Glutamatergic neuron (in vitro differentiated cells): ENCODE results near the gene TXNIP. TPM values are rescaled to one million over a fixed set of nuclear protein-coding genes. Genes with fewer than 3 reads are reported as not detected.

Experiments
- DNase-seq: peaks from one replicate; pipeline ENCODE4 v3.0.0; 2022
- H3K27ac Mint-ChIP-seq: one replicate; pipeline ENCODE4 v1.8.0; 2020; ENCODE audit warnings: mild to moderate bottlenecking, mixed read lengths, inconsistent platforms; ENCODE audit not compliant: unreplicated experiment
- H3K27me3 Mint-ChIP-seq: one replicate; pipeline ENCODE4 v1.8.0; 2020; ENCODE audit warnings: mild to moderate bottlenecking, moderate library complexity, mixed read lengths, inconsistent platforms; ENCODE audit not compliant: unreplicated experiment
- H3K36me3 Mint-ChIP-seq: one replicate; pipeline ENCODE4 v1.8.0; 2020; ENCODE audit warnings: mild to moderate bottlenecking, mixed read lengths, inconsistent platforms; ENCODE audit not compliant: unreplicated experiment
- H3K4me1 Mint-ChIP-seq: one replicate; pipeline ENCODE4 v1.8.0; 2020; ENCODE audit warnings: mild to moderate bottlenecking, low read depth, mixed read lengths, inconsistent platforms; ENCODE audit not compliant: unreplicated experiment
- H3K4me3 Mint-ChIP-seq: one replicate; pipeline ENCODE4 v1.8.0; 2020; ENCODE audit warnings: mild to moderate bottlenecking, mixed read lengths, inconsistent platforms; ENCODE audit not compliant: unreplicated experiment
- H3K9me3 Mint-ChIP-seq: one replicate; pipeline ENCODE4 v1.8.0; 2020; ENCODE audit warnings: mild to moderate bottlenecking, moderate library complexity, mixed read lengths, inconsistent platforms; ENCODE audit not compliant: unreplicated experiment
- total RNA-seq: library from RNA; stranded (reverse); fragmentation: NEBNext Ultra II Directional; extraction: Animal tissue kit (Norgen Biotek cat#: 25700); gene quantifications from one replicate; pipeline ENCODE4 v1.2.1, GENCODE V29; 2021; ENCODE audit not compliant: unreplicated experiment
- TF ChIP-seq, protein P1 (sequence below): fragments of 200-600 bp; sonication (generic); IDR thresholded peaks from one replicate; pipeline ENCODE4 v1.5.0; 2021; ENCODE audit not compliant: partially characterized antibody, unreplicated experiment

Gene TXNIP
- total RNA-seq, 1 donor from 2014 or later: 126 TPM

DNA sequence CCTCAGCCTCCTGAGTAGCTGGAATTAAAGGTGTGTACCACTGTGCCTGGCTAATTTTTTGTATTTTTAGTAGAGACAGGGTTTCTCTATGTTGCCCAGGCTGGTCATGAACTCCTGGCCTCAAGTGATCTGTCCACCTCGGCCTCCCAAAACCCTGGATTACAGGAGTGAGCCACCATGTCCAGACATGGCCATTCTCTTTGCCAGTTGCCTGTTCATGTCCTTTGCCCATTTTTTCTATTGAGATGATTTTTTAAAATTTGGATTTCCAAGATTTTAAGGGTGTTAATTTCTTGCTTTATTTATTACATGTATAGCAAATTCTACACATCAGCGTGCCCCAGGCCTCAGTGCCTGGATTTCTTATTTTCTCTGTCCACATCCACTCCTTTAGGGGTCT is 29.1 kb downstream of the TXNIP start:
- no peak overlapping the region for H3K4me3 Mint-ChIP-seq
- H3K36me3 Mint-ChIP-seq: no peaks in the 10 kb centered on the region
- DNase-seq: no peak
- peaks cover 7% of the 10 kb centered on the region for H3K27me3 Mint-ChIP-seq
- peaks cover 14% of the 10 kb centered on the region for H3K4me1 Mint-ChIP-seq
- H3K9me3 Mint-ChIP-seq: peaks cover 10% of the 10 kb centered on the region
- no peak overlapping the region for H3K27ac Mint-ChIP-seq
- TF ChIP-seq, protein P1, sequence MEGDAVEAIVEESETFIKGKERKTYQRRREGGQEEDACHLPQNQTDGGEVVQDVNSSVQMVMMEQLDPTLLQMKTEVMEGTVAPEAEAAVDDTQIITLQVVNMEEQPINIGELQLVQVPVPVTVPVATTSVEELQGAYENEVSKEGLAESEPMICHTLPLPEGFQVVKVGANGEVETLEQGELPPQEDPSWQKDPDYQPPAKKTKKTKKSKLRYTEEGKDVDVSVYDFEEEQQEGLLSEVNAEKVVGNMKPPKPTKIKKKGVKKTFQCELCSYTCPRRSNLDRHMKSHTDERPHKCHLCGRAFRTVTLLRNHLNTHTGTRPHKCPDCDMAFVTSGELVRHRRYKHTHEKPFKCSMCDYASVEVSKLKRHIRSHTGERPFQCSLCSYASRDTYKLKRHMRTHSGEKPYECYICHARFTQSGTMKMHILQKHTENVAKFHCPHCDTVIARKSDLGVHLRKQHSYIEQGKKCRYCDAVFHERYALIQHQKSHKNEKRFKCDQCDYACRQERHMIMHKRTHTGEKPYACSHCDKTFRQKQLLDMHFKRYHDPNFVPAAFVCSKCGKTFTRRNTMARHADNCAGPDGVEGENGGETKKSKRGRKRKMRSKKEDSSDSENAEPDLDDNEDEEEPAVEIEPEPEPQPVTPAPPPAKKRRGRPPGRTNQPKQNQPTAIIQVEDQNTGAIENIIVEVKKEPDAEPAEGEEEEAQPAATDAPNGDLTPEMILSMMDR: no peak

DNA sequence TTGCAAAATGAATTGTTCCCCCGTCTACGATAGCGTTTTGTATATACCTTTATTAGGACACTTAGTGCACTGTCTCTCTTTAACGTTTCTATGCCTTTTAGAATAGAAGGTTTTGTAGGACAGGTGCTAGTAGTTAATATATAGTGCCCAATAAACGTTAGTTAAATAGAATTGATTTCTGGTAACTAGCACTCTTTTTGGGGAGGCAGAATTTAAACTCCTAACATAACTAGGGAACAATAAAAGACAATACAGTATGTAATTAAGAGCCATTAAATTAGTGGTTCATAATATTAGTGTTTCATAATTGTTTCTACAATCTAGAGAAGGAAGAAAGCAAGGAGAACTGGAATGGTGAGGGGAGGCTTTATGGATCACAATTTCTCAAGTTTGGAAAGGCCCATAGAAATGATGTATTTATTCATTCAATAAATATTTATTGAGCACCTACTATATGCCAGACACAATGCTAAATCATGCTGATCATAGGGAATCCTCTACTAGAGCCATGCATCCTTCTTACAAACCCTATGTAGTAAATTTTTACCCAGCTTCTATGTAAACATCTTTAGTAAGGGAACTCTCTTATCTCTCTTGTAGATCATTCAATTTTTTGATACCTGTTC is 31.1 kb downstream of the TXNIP start:
- H3K4me1 Mint-ChIP-seq: peaks cover 16% of the 10 kb centered on the region
- peak overlapping the region; percentile 88 for H3K27ac Mint-ChIP-seq
- DNase-seq: no peak
- H3K36me3 Mint-ChIP-seq: no peaks in the 10 kb centered on the region
- TF ChIP-seq, protein P1: no peak
- peaks cover 9% of the 10 kb centered on the region for H3K27me3 Mint-ChIP-seq
- H3K9me3 Mint-ChIP-seq: peaks cover 8% of the 10 kb centered on the region
- peak overlapping the region; percentile 92 for H3K4me3 Mint-ChIP-seq

DNA sequence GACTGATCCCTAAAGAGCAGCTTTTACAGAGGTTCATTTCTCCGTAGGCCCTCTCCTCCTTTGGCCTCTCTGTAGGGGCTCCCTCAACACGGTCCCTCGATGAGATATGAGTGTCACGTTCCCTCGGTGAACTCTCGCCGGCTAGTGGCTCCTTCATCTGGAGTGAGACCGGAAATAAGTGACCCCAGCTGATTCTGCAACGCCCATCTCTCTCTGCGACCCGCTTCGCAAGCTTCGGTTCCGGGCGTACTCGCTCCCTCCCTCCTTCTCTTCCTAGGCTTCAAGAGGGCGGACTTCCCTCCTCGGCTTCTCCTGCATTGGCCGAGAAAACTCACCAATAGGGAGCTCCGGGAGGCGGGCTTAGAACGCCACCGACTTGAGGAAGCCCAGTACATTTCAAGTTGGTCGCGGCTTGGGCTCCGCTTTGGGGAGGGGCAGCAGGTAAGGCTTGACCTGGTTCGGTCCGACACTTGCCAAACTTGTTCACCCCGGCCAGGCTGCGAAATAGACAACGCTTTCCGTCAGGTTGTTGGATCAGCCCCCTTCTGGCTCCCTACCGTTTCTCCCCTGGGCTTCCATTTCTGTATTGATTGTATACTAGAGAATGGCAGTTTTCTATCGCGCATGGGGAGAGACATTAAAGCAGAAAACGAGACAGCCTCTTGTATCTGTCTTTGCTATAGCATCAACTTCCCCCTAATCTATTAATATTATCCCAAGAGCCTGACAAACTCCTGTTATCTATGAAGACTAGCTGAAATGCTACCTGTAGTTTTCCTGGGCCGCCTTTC is 31.9 kb downstream of the TXNIP start, which contains the start of the genes ANKRD34A and POLR3GL:
Gene ANKRD34A, minus strand, starts transcription at position 248 of the 791 bp plus-strand sequence. CDS start 2,816 bp downstream, outside the sequence.
Gene POLR3GL, plus strand, starts transcription at position 363 of the 791 bp plus-strand sequence. CDS start 10,176 bp downstream, outside the sequence.
- H3K27ac Mint-ChIP-seq: peak within 1 kb of the TSS; percentile 88
- H3K9me3 Mint-ChIP-seq: peaks cover 11% of the 10 kb centered on the region
- peaks cover 11% of the 10 kb centered on the region for H3K27me3 Mint-ChIP-seq
- H3K4me1 Mint-ChIP-seq: peaks cover 18% of the 10 kb centered on the region
- H3K4me3 Mint-ChIP-seq: peak within 1 kb of the TSS; percentile 92
- DNase-seq: peak; percentile 88
- H3K36me3 Mint-ChIP-seq: no peaks in the 10 kb centered on the region
- TF ChIP-seq, protein P1: no peak

DNA sequence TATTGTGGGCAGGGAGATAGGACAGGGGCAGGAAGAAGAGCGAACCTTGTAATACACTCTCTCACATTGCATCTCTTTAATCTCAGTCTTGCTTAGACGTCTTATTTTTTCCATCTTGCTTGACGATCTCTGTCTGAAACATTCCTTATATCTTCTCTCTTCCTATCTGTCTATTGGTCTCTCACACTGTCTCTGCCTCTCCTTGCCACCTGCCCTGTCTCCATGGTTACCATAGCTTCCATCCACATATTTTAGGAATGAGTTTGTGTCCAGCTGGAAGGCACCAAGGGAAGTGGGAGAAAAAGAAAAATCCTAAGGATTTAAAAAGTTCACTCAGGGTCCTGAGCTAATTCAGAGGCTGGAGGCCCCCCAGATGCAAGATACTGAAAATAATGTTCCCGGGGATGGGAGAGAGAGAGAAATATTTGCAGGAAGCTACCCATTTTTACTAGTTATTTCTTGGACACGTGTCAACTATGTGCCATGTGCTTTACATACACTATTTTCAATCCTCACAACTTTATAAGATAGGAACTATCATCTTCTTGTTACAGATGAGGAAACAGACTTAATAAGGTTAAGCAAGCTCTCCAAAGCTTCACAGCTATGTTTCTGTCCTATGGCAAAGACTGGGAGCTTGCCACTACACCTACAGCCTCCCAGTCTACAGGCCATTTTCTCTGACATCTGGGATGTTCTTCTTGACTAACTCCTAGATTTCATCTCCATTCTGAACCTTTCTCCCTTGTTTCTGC is 32.9 kb downstream of the TXNIP start:
- Mint-ChIP-seq H3K27ac (peak overlapping the region; percentile 88), H3K36me3 (no peaks in the 10 kb centered on the region), H3K9me3 (peaks cover 16% of the 10 kb centered on the region), H3K4me3 (peak overlapping the region; percentile 92), H3K27me3 (peaks cover 13% of the 10 kb centered on the region), H3K4me1 (peaks cover 21% of the 10 kb centered on the region)
- TF ChIP-seq, protein P1: no peak
- DNase-seq: no peak
